ENCODE results near the gene CARHSP1. TPM values are rescaled to one million over a fixed set of nuclear protein-coding genes. Genes with fewer than 3 reads are reported as not detected.

The CARHSP1 gene
- total and polyA plus RNA-seq, 4 donors, result 68.4 to 148 (median 102) TPM

DNA sequence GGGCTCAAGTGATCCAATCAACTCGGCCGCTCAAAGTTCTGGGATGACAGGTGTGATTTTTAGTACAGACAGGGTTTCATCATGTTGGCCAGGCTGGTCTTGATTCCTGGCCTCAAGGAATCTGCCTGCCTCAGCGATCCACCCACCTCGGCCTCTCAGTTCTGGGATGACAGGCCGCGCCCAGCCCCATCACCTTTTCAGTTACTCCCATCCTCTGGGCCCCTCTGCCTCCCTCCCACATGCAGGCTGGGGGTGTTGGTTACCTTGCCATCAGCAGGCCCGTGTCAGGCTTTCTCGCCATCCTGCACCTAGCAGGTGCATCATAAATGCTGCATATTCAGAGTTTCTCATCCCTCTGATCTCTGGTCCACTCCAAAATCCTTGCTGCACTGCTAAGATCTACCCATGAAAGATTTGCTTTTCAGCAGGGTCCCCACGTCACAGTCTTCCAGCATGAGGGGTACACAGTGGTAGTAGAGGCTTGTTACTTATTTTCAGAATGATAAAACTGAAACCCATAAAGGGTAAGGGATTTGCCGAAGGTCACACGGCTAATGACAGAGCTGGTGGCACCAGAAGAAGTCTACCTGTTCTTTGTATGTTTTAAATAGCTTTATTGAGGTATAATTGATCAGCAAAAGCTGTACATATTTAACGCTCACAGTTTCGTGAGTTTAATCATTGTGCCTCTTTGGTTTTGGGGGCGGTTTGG is 54.6 kb downstream of the CARHSP1 start:
- Histone ChIP-seq H3K4me3 (no peak overlapping the region), H3K27ac (ENCODE audit: low read depth in 1 of 2, low read length in 1 of 2) (no peak overlapping the region), H3K9me3 (ENCODE audit: control insufficient read depth in 4 of 4, insufficient read depth in 3 of 4, low read length in 3 of 4) (no peaks in the 10 kb centered on the region), H3K9ac (ENCODE audit: insufficient read depth in 1 of 2, low read length in 2 of 2) (no peak overlapping the region), H3K36me3 (ENCODE audit: control insufficient read depth in 4 of 4, insufficient read depth in 4 of 4, low read length in 4 of 4) (peaks cover 20 to 64% (median 37%) of the 10 kb centered on the region in 4 donors), H3K4me1 (ENCODE audit: control insufficient read depth in 5 of 5, insufficient read depth in 5 of 5, low read length in 5 of 5) (peaks cover 0 to 1% (median 0%) of the 10 kb centered on the region in 5 donors), H3K27me3 (ENCODE audit: control insufficient read depth in 3 of 3, insufficient read depth in 3 of 3, low read length in 2 of 3) (no peaks in the 10 kb centered on the region)
- no peak for DNase-seq
- TF ChIP-seq, protein P1, sequence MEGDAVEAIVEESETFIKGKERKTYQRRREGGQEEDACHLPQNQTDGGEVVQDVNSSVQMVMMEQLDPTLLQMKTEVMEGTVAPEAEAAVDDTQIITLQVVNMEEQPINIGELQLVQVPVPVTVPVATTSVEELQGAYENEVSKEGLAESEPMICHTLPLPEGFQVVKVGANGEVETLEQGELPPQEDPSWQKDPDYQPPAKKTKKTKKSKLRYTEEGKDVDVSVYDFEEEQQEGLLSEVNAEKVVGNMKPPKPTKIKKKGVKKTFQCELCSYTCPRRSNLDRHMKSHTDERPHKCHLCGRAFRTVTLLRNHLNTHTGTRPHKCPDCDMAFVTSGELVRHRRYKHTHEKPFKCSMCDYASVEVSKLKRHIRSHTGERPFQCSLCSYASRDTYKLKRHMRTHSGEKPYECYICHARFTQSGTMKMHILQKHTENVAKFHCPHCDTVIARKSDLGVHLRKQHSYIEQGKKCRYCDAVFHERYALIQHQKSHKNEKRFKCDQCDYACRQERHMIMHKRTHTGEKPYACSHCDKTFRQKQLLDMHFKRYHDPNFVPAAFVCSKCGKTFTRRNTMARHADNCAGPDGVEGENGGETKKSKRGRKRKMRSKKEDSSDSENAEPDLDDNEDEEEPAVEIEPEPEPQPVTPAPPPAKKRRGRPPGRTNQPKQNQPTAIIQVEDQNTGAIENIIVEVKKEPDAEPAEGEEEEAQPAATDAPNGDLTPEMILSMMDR (IDR thresholded peaks at IDR 0.05; ENCODE audit: control extremely low read depth, extremely low read depth), result no peak
- WGBS, 2 donors, result 88 to 96% methylated on average over 14 of the region's 14 CpGs
- ATAC-seq (ENCODE audit: insufficient read depth, low FRiP score), result no peak

DNA sequence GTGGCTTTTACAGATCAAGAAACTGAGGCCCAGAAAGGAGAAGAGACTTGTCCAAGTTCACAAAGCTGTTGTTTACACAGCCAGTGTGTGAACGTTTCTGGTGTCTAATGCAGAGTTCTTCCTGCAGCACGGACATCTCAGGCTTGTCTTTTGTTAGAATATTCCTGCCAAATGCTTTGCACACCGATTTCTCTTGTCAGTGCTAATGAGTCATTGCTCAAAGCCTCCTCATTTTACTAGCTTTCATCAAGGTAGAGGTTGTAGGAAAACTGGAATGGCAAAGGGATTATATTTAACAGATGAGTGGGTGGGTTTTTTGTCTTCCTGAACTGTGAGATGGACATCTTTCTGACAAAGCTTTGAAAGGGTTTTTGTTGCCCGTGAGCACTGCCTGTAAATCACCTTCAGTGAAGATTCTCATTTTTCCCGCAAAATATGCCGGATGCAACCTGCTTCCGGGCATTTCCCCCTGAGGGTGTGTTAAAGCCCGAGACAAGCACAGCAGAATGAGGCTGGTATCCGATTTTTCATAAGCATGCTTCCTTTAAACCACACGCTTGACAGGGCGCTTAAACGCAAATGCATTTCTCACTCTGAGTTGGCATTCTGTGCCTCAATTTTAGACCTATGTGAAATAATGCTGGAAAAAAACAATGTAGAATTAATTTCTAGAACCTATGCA is 56.5 kb downstream of the CARHSP1 start:
- DNase-seq (no peak), ATAC-seq (ENCODE audit: insufficient read depth, low FRiP score) (no peak)
- H3K9ac ChIP-seq (ENCODE audit: insufficient read depth in 1 of 2, low read length in 2 of 2), result no peak overlapping the region
- H3K4me1 ChIP-seq (ENCODE audit: control insufficient read depth in 5 of 5, insufficient read depth in 5 of 5, low read length in 5 of 5), result no peaks in the 10 kb centered on the region
- TF ChIP-seq, protein P1 (IDR thresholded peaks at IDR 0.05; ENCODE audit: control extremely low read depth, extremely low read depth), result no peak
- WGBS, 2 donors, result 76 to 79% methylated on average over 12 of the region's 12 CpGs
- H3K27ac ChIP-seq (ENCODE audit: low read depth in 1 of 2, low read length in 1 of 2), result no peak overlapping the region
- no peaks in the 10 kb centered on the region for H3K27me3 ChIP-seq (ENCODE audit: control insufficient read depth in 3 of 3, insufficient read depth in 3 of 3, low read length in 2 of 3)
- H3K36me3 ChIP-seq (ENCODE audit: control insufficient read depth in 4 of 4, insufficient read depth in 4 of 4, low read length in 4 of 4), result peaks cover 29 to 72% (median 49%) of the 10 kb centered on the region in 4 donors
- no peak overlapping the region for H3K4me3 ChIP-seq
- no peaks in the 10 kb centered on the region for H3K9me3 ChIP-seq (ENCODE audit: control insufficient read depth in 4 of 4, insufficient read depth in 3 of 4, low read length in 3 of 4)

DNA sequence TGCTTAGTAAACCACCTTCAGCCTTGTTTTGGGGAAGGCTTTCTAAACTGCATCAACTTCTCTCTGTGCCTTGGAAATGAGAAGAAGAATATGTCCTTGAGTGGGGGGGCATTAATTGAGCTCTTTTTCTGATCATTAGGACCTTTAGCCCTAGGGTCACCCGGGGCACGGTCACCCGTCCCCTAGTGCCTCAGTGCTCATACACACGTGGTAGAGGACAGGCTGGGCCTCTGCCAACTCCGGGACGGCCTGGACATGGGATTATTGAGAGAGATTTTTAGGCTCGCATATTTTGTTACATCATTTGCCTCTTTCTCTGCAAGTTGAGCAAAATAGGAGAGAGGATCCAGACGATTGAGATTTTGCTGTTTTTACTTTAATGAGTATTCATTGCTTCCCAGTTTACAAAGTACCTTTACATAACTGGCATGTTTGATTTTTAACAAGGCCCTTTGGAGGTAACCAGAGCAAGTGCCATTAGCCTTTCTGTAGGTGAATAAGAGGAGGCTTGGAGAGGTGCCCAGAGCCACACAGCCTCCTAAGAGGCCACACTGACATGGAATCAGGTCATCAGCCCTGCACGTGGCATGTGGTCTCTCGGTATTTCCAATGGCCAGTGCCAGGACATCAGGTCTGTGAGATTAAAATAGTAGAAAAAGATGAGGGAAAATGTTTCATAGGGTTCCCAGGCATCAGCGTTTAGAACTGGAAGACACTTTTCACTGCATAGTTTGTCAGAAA is 60.0 kb downstream of the CARHSP1 start:
- Histone ChIP-seq H3K4me3 (no peak overlapping the region), H3K9me3 (ENCODE audit: control insufficient read depth in 4 of 4, insufficient read depth in 3 of 4, low read length in 3 of 4) (no peaks in the 10 kb centered on the region), H3K9ac (ENCODE audit: insufficient read depth in 1 of 2, low read length in 2 of 2) (no peak overlapping the region), H3K36me3 (ENCODE audit: control insufficient read depth in 4 of 4, insufficient read depth in 4 of 4, low read length in 4 of 4) (peaks cover 36 to 68% (median 54%) of the 10 kb centered on the region in 4 donors), H3K27ac (ENCODE audit: low read depth in 1 of 2, low read length in 1 of 2) (no peak overlapping the region), H3K27me3 (ENCODE audit: control insufficient read depth in 3 of 3, insufficient read depth in 3 of 3, low read length in 2 of 3) (no peaks in the 10 kb centered on the region), H3K4me1 (ENCODE audit: control insufficient read depth in 5 of 5, insufficient read depth in 5 of 5, low read length in 5 of 5) (no peaks in the 10 kb centered on the region)
- 86 to 89% methylated on average over 11 of the region's 11 CpGs for WGBS, 2 donors
- DNase-seq, result no peak
- TF ChIP-seq, protein P1 (IDR thresholded peaks at IDR 0.05; ENCODE audit: control extremely low read depth, extremely low read depth), result no peak
- no peak for ATAC-seq (ENCODE audit: insufficient read depth, low FRiP score)

All from lung (tissue), 12 donors.